Measurements from ENCODE around the gene DQX1. TPM values are rescaled to one million over a fixed set of nuclear protein-coding genes. Genes with fewer than 3 reads are reported as not detected.

The DQX1 gene
- total and polyA plus RNA-seq, 9 of the 15 experiments (the other 6 are each of a cell fraction or from before 2014, with no cell fraction given) = 0.04 to 0.38 (median 0.18) TPM; not detected in 1

GRCh38 chr2:74482801-74483674 lies 43.0 kb downstream of the DQX1 start, which contains the start of the genes CCDC142 and TTC31 (continued):
- TF ChIP-seq TFE3 (CRISPR knock-in tag; IDR thresholded peaks at IDR 0.05) = no peak
- TF ChIP-seq TAF1 (IDR thresholded peaks at IDR 0.05; ENCODE audit: control insufficient read depth, extremely low read depth, insufficient read depth, low read length, severe bottlenecking) = peak; percentile 83
- TF ChIP-seq SNRNP70 (optimal IDR thresholded peaks at IDR 0.05; ENCODE audit: low read depth, low read length) = no peak
- TF ChIP-seq NFE2 (IDR thresholded peaks at IDR 0.05; ENCODE audit: low read depth) = 0 out of 2 replicates have a peak, but pooled peaks have one; percentile 35
- TF ChIP-seq ZNF324 (CRISPR knock-in tag; IDR thresholded peaks at IDR 0.05) = no peak
- TF ChIP-seq EP400 (IDR thresholded peaks at IDR 0.05) = peak; percentile 90
- no peak for TF ChIP-seq ZNF668 (CRISPR knock-in tag; IDR thresholded peaks at IDR 0.05)
- TF ChIP-seq SPI1 (IDR thresholded peaks at IDR 0.05; ENCODE audit: borderline replicate concordance, low read depth, low read length) = 0 out of 2 replicates have a peak, but pooled peaks have one; percentile 24
- no peak for TF ChIP-seq TAF15 (IDR thresholded peaks at IDR 0.05; ENCODE audit: low read depth, low read length)
- TF ChIP-seq NUFIP1 (IDR thresholded peaks at IDR 0.05; ENCODE audit: partially characterized antibody) = no peak
- TF ChIP-seq ATF7 (IDR thresholded peaks at IDR 0.05) = peak; percentile 76
- TF ChIP-seq E2F4 (CRISPR knock-in tag; IDR thresholded peaks at IDR 0.05; ENCODE audit: low read depth) = peak; percentile 68; the same call in 1 of the 2 replicates
- no peak for TF ChIP-seq U2AF2 (optimal IDR thresholded peaks at IDR 0.05; ENCODE audit: low read depth, low read length)
- TF ChIP-seq HMG20A (CRISPR knock-in tag; conservative IDR thresholded peaks at IDR 0.05) = no peak
- peak; percentile 97 for TF ChIP-seq ZNF407 (IDR thresholded peaks at IDR 0.05; ENCODE audit: low read depth)
- TF ChIP-seq EGR1 (conservative IDR thresholded peaks at IDR 0.05) = no peak
- TF ChIP-seq FOXA1 (IDR thresholded peaks at IDR 0.05; ENCODE audit: borderline replicate concordance) = no peak
- TF ChIP-seq MEIS2 (IDR thresholded peaks at IDR 0.05; ENCODE audit: partially characterized antibody) = no peak

Data from K562 (cell line).